HG03095 (cell line): Measurements from ENCODE around the gene MUL1.

Source experiments
- ATAC-seq: cut with Tn5 transposase; IDR thresholded peaks from one replicate; pipeline ENCODE4 v1.9.1; 2021; ENCODE audit warnings: moderate library complexity; ENCODE audit not compliant: unreplicated experiment

The MUL1 gene, protein sequence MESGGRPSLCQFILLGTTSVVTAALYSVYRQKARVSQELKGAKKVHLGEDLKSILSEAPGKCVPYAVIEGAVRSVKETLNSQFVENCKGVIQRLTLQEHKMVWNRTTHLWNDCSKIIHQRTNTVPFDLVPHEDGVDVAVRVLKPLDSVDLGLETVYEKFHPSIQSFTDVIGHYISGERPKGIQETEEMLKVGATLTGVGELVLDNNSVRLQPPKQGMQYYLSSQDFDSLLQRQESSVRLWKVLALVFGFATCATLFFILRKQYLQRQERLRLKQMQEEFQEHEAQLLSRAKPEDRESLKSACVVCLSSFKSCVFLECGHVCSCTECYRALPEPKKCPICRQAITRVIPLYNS

DNA sequence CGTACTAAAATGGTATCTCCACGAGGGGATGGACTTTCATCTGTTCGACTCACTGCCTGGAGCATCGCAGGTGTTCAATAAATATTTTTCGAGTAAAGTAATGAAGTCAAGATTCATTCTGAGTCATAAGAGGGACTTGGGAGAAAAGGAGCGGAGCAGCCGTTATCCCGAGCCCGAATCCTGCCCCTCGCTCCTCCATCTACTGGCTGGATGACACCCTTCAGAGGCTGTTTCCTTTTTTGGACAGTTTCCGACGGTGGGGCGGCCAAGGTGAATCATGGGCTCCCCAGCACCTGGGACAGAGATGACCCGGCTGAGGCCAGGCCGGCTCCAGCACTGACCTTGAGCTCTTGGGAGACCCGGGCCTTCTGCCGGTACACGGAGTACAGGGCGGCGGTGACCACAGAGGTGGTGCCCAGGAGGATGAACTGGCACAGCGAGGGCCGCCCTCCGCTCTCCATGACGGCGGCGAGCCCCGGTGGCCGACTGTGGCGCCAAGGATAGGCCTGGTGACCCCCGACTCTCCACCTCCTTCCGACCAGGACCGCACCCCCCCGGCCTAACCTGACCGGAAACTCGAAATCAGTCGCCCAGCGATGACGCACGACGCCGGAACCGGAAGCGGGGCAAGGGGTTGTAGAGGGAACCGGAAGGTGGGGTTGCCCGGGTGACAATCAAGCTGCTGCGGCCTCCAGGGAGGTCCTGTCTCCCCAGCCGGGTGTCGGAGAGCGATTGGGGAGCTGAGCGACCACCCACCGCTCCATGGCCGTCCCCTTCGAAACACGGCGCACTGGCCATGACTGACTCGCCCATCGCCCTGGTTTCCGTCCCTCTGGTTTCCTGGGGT is at the start of gene MUL1:
Gene MUL1, minus strand, starts transcription at position 588 of the 847 bp plus-strand sequence. Its CDS starts 127 bp downstream, at position 461.
- ATAC-seq: peak; percentile 81

DNA sequence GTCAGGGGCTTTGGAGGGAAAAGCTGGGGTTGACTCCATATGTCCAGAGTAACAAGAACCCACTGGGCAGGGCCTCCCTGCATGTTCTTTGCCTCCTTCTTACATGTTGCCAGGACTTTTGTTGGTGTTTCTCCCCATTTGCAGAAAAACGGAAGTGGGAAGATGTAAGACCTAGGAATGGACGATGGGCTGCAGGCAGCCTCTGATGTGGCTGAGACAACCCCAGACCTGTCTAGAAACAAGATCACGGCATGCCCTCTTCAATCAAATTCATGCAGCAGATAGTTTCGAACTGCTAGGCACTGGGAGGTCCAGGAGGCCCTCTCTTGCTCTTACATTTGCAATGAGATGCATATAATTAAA is 47.8 kb upstream of the MUL1 start:
- ATAC-seq: no peak

DNA sequence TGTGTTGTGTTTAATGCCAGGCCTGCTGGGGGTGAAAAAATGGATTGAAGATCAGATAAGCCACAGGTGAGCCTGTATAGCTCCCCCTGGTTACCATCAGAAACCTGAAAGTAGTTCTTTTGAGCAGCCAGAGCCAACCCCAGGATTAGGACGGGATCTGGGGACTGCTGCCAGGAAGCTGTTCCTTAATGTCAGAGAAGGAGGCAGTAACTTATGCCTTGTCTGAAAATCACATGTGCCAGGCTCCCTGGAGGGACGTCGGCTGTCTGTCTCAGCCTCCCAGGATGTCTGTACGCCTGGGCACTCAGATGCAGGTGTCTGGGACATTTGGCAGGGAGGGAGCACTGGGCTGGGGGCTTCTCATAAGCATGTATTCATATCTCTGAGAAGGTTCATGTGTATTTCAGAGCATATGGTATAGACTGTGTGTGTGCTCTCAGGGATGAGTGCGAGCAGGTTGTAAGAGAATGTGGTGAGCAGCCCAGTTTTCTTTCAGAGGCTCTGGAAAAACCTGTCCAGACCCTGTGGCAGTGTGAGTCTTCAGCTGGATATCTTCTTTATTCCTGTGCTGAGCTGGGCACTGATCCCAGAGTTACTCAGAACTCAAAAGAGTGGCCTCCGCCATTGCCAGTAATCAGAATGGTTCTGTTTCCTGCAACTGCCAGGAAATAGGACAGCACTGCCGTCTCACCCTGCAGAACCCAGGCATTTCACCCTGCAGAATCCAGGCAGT is 47.2 kb upstream of the MUL1 start:
- ATAC-seq: no peak

DNA sequence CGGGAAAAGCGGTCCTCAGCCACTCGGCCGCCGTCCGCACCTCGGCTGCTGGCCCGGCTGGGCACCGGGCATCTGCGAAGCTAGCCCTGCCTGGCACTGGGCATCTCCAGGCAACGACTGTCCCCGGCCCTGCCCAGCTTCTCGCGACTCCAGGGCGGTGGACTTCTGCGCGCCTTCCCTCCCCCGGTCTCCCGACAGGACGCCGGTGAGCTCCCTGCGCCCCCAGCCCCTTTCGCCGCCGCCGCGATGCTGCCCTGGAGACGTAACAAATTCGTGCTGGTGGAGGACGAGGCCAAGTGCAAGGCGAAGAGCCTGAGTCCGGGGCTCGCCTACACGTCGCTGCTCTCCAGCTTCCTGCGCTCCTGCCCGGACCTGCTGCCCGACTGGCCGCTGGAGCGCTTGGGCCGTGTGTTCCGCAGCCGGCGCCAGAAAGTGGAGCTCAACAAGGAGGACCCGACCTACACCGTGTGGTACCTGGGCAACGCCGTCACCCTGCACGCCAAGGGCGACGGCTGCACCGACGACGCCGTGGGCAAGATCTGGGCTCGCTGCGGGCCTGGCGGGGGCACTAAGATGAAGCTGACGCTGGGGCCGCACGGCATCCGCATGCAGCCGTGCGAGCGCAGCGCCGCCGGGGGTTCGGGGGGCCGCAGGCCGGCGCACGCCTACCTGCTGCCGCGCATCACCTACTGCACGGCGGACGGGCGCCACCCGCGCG is 44.9 kb upstream of the MUL1 start:
- ATAC-seq: no peak

DNA sequence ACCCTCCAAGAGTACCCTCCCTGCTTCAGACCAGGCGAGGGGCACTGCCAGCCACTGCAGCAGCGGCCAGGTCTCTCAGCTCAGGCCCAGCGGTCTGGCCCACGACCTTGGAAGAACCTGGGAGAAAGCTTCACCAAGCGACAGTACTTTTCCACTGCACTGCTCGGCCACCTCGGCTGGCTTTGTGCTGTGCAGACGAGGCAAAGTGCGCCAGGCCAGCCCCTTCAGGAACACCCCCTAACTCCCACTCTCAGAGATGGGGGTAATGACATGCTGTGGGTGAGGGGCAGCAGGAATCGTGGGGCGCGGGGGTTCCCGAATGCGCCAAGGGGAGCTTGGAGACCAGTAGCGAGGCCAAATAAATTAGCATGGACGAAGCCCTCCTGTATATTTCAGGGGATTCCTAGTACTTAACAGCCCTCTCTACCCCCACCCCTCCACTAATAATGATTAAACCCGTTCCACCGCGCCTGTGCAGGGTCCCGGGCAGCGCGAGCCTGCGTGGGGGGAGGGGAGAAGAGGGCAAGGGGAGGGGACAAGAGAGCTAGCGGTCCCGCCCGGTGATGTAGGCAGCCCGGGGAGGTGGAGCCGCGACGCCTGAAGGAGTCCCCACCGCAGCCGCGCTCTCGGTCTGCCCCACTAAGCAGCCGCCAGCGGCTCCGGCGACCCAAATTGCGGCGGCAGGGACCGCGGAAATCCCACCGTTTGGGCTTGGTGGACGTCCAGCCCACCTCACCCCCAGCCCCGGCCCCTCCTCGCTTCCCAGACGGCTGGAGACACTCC is 44.2 kb upstream of the MUL1 start, which contains the start of gene FAM43B:
Gene FAM43B, plus strand, starts transcription at position 629 of the 783 bp plus-strand sequence. CDS start 401 bp downstream, outside the sequence.
- ATAC-seq: no peak

DNA sequence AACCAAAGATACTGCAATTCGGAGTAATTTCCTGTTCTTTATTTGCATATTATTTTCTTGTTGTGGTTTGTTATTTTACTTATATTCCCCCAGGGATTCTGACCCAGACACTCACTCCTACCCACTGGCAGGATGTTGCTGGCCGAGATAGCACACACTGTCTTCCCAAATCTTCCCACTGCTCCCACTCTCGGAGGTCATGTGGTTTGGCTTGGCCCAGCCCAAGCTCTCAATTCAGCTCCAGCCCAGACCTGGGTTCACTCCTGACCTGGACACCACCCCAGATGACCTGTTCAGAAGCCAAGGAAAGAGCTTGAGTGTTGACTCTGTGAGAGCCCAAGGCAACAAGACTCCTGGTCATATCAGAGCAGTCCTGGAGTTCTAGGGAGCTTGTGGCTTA is 43.2 kb upstream of the MUL1 start:
- no peak for ATAC-seq

DNA sequence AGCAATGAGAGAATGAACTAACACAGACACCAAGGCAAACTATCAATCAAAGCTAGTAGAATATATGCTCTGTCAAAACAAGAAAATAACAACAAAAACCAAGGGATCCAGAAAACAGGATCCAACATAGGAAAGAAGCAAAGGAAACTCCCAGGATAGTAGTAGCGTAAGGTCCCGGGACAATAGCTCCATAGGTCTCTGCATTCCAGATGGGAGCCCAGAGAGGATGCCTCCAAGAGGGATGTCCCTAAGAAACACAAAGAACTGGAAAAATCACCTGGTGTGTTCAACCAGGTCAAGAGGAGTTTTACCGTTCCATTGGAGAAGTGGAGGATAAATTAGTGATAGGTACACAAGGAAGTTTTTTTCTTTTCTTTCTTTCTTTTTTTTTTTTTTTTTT is 38.7 kb upstream of the MUL1 start:
- no peak for ATAC-seq

DNA sequence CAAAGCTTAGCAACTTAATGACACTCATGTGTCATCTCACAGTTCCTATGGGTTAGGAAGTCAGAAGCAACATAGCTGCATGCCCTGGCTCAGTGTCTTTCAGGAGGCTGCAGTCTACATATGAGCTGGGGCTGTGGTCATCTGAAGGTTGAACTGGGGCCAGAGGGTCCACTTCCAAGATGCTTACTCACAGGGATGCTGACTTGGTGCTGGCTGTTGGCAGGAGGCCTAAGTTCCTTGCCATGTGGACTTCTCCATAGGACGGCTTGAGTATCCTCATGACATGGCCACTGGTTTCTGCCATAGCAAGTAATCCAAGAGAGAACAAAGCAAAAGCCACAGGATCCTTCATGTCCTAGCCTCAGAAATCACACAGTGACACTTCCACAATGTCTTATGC is 32.3 kb upstream of the MUL1 start:
- ATAC-seq: no peak

DNA sequence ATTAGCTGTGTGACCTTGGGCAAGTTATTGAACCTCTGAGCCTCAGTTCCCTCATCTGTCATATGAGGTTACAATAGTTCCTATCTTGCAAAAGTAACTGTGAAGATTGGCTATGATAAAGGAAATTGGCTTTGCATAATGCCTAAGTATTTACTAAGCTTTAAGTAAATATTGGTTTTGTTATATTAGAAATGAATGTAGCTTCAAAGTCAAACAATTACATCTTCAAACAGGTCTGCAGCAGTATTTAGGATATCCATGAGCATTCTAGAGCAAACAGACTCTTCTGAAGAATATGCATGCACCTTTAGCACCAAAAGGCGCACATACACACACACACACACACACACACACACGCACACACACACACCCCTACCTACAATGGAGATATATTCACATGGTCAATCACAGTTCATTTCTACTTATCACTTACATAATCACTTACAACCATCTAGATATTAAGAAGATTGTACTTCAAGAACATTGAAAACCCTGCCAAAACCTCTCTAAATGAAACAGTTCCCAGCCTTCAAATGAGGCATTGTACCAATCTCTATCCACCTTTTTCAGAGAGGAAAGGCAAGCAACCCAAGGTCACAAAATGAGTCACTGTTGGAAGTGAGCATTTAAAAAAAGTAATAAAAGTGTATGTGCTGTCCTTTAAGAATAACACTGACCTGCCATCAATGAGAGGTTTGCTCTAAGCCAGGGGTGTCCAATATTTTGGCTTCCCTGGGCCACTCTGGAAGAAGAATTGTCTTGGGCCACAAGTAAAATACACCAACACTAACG is 31.0 kb upstream of the MUL1 start:
- ATAC-seq: no peak

DNA sequence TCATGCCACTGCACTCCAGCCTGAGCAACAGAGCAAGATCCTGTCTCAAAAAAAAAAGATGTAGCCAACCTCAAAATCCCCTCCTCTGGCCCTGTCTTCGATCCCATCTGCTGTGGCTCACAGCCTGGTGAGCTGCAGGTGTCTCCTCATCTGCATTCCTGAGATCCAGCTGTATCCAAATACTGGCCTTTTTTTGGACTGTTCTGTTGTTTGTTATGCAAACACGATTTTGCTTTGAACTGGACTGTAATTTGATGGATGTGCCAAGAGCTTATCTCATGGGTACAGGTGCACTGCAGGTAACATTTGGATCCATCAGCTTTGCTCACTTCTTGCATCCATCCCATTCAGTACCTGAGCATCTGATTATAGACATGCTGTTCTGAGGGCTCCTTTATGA is 30.3 kb upstream of the MUL1 start:
- ATAC-seq: no peak

DNA sequence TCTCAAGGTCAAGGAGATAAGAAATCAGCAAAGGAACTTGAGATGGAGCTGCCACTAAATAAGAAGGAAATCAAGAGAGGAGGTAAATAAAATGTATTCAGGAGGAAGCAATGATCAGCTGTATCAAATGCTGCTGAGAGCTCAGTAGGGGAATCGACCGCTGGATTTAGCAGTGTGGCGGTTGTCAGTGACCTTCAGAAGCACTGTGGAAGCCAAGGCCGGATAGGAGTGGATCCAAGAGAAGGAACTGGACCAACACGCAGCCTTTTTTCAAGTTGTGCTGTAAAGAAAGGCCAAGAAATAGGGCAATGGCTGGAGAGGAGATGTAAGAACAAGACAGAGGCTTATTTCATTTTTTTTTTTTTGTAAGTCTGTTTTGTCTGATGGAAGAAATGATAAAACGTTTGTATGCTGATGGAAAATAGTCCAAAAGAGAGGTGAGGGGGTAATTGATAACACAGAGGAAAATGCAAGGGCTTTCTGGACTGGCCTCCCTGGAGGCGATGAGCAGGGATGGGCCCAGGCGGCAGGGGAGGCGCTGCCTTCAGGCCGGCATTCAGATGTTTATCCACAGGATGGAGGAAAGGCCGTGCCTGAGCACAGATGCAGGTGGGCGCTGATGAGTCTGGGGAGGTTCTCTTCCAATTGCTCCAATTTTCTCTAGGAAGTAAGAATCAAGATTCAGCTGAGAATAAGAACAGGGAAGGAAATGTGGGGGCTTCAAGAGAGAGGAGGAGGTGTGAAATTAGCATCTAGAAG is 26.9 kb upstream of the MUL1 start:
- no peak for ATAC-seq

DNA sequence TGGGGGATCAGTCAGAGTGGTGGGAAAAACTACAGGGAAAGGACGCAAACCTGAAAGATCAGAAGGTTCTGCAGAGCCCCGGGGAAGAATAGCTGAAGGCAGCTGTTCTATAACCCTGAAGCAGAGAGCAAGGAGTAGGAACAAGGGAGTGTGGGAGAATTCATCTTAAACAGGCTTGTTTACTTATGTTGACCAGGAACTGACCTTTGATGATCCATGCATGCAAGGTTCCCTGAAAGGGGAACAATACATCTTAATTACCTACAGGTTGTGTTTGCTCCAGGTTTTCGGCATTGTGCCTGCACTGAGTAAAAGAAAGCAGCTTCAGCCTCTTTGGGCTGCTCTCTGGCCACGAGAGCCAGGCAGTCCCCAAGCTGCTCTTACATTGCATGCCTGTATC is 25.7 kb upstream of the MUL1 start:
- no peak for ATAC-seq

DNA sequence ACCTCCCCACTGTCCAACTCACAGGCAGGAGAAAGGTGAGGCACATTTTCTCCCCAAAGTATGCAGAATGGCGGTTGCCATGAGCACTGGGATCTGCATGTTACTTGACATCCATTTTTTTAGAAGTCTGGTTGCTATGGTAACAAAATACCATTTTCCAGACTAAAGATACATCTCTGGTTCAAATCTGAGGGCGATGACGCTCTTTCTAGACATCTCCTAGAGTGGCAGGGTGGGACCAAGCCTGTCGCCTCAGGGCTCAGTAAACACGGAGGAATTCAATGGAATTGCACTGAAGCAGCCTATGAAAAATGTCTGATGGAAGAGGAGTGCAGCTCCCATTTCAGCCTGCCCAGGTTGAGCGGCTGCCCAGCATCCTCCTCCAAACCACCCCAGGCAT is 22.9 kb upstream of the MUL1 start:
- no peak for ATAC-seq

DNA sequence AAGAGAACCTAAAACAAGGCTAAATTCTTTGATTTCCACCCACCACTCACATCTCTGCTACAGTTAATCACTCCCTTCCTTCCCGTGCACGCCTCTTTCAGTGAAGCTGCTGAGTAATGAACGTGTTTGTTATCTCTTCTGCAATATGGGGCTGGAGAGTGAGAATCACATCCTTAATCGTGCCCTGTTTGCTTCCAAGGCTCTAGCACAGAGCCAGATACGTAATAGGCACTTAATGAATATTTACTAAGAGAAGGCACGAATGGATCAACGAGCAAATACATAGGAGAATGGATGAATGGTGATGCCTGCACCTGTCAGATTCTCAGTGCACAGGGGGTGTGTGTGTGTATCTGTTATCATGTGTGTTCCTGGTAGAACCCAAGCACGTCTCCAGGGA is 22.4 kb upstream of the MUL1 start:
- no peak for ATAC-seq

DNA sequence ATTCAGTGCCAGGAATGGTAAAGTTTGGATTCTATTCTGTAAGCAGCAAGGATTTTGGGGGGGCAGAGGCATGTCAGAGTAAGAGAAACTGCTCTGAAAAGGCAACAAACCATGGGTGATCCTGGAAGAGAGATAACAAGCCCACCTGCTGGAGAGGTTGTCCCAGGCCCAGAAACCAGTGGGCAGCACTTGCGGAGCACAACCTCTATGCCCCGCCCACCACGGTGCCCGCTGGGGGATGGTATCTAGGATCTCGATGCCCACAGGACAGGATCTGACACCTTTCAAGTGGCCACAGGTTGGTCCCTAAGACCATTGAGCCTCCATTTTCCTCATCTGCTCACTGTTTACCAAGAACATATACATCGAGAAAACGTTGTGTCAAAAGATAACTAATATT is 20.3 kb upstream of the MUL1 start:
- no peak for ATAC-seq

DNA sequence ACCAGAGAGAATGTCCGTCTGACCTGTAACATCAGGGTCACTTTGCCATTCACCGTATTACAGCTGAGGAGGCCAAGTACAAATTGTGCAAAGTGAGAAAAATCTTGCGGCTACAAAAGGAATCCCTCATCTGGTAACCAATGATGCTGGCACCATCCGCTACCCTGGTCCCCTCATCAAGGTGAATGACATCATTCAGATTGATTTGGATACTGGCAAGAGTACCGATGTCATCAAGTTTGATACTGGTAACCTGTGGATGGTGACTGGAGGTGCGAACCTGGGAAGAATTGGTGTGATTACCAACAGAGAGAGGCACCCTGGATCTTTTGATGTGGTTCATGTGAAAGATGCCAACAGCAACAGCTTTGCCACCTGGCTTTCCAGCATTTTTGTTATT is 18.3 kb upstream of the MUL1 start:
- no peak for ATAC-seq

DNA sequence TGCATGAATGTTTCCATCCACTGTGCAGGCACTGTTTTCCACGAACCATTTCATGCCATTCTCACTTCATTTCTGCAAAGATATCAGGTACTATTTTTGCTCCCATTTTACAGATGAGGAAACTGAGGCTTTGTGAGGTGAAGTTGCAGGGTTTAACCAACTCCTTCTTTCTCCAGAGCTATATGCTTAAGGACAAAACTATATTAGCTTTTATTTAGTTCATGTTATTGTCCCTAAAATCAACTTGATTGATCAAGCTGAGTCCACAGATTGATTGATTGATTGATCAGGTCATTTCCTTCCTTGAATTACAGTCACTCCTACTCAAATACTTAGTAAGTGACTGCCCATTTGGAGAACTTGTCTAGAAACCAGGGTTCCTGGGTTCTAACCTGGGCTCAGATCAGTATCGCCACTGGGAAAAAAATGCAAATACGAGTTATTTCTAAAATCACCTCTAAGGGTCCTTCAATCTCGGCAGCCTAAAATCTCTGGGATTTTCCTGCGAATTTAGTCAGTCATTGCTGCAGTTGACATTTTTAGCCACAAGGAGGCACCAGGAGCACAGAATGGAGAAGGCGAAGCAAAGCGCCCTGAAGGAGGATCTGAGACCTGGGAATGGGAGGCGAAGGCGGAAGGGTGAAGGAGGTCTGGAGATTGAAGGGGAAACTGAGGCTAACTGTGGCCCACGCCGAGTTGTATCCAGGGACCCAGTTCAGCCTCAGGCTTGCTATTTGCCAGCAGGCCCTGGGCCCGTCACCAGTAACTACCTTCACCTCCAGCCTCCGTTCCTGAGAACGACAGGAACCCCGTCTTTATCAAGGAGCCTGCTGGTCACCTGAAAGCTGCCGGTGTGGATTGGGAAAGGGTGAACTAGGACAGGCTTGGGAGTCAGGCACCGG is 14.3 kb upstream of the MUL1 start:
- ATAC-seq: no peak
